22Rv1 (cell line): ENCODE measurements around the gene PCSK1N.
"Not testable (repeated sequence)": the region's sequence is repeated elsewhere in the genome, so short reads cannot be mapped to it uniquely, and the experiment has no call there.

Experiments
- ZFX ChIP-seq: fragments of 450-650 bp; IDR thresholded peaks from 2 replicates; pipeline ENCODE4 v1.6.1; 2017; ENCODE audit warnings: antibody characterized with exemption, borderline replicate concordance
- TF ChIP-seq, protein P1 (sequence below): fragments of 450-650 bp; IDR thresholded peaks from 2 replicates; pipeline ENCODE4 v1.5.1; 2017; ENCODE audit warnings: mild to moderate bottlenecking

DNA sequence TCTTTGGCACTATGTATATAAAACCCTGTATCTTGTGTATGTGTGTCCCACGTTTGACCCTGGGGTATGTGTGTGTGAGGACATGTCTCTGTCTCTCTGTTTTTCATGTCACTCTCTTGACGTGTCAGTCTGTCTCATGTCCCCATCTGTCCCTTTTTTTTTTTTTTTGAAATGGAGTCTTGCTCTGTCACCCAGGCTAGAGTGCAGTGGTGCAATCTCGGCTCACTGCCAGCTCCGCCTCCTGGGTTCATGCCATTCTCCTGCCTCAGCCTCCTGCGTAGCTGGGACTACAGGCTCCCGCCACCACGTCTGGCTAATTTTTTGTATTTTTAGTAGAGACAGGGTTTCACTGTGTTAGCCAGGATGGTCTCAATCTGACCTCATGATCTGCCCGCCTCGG, 16.0 kb downstream of the PCSK1N start:
- TF ChIP-seq, protein P1, sequence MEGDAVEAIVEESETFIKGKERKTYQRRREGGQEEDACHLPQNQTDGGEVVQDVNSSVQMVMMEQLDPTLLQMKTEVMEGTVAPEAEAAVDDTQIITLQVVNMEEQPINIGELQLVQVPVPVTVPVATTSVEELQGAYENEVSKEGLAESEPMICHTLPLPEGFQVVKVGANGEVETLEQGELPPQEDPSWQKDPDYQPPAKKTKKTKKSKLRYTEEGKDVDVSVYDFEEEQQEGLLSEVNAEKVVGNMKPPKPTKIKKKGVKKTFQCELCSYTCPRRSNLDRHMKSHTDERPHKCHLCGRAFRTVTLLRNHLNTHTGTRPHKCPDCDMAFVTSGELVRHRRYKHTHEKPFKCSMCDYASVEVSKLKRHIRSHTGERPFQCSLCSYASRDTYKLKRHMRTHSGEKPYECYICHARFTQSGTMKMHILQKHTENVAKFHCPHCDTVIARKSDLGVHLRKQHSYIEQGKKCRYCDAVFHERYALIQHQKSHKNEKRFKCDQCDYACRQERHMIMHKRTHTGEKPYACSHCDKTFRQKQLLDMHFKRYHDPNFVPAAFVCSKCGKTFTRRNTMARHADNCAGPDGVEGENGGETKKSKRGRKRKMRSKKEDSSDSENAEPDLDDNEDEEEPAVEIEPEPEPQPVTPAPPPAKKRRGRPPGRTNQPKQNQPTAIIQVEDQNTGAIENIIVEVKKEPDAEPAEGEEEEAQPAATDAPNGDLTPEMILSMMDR, result not testable (repeated sequence)
- not testable (repeated sequence) for TF ChIP-seq ZFX
